HepG2 (cell line): ENCODE results near the gene CLK4. TPM values are rescaled to one million over a fixed set of nuclear protein-coding genes. Genes with fewer than 3 reads are reported as not detected.

Experiments used
- ATAC-seq: fragments of 200-7000 bp; cut with Tn5 transposase; 3 replicates; pipeline ENCODE4 v1.9.1; 2020; ENCODE audit warnings: mild to moderate bottlenecking, moderate library complexity
- BruUV-seq: library from RNA; stranded (reverse); fragments of 400-500 nt; replicated peaks from 2 replicates; lab custom pipeline; 2021; lab: Mats Ljungman, UMichigan
- CTCF ChIA-PET: fragments of 300-600 bp; formaldehyde crosslinking; extraction: SDS; loops from one replicate; lab custom pipeline; 2021; ENCODE audit warnings: low total read pairs, inconsistent platforms, low intra/inter-chr PET ratio; lab: Yijun Ruan, JAX
- POLR2A ChIA-PET: fragments of 350-600 bp; sonication (Branson Sonifier 250); formaldehyde crosslinking; loops from one replicate; lab custom pipeline; 2020; ENCODE audit warnings: antibody characterized with exemption, inconsistent platforms; lab: Yijun Ruan, JAX
- DNase-seq: peaks from one replicate; pipeline ENCODE4 v3.0.0-alpha.2; 2015; ENCODE audit warnings: low spot score
- FAIRE-seq: peaks from 3 replicates; lab custom pipeline; 2011; peaks lifted over from hg19 to GRCh38; lab: Jason Lieb, UNC
- H2AFZ ChIP-seq: one replicate; pipeline ENCODE4 v1.6.1; 2011; ENCODE audit warnings: low read length, inconsistent platforms
- H3K27ac ChIP-seq: fragments of 300-600 bp; 3 replicates; pipeline ENCODE4 v1.8.0; 2011; ENCODE audit warnings: mixed run types, mild to moderate bottlenecking, mixed read lengths, low read length, inconsistent platforms; ENCODE audit not compliant: insufficient read depth; ENCODE audit errors: extremely low read length
- H3K27me3 ChIP-seq, 2 experiments: fragments of 200-600 bp in 1 of 2; 2 replicates in 1 of 2; 3 replicates in 1 of 2; pipeline versions ENCODE4 v1.6.0 to v1.8.0; 2011; ENCODE audit warnings: low read length in 2 of 2, mild to moderate bottlenecking in 2 of 2, moderate library complexity in 2 of 2, inconsistent platforms in 1 of 2; ENCODE audit not compliant: insufficient read depth in 2 of 2, control insufficient read depth in 1 of 2
- H3K36me3 ChIP-seq, 2 experiments: fragments of 200-600 bp in 1 of 2; replicated peaks in 1 of 2; 2 replicates in 1 of 2; 3 replicates in 1 of 2; pipeline versions ENCODE4 v1.5.1 to v1.8.0; 2011; ENCODE audit warnings: low read length in 2 of 2, inconsistent platforms in 1 of 2; ENCODE audit not compliant: insufficient read depth in 2 of 2, control insufficient read depth in 1 of 2
- H3K4me1 ChIP-seq: 2 replicates; pipeline ENCODE4 v1.5.1; 2012; ENCODE audit warnings: low read length, inconsistent platforms; ENCODE audit not compliant: insufficient read depth
- H3K4me2 ChIP-seq: 2 replicates; pipeline ENCODE4 v1.6.0; 2011; ENCODE audit warnings: low read depth, low read length, inconsistent platforms
- H3K4me3 ChIP-seq, 3 experiments: fragments of 200-600 bp in 1 of 3; sonication (generic), shearing (Covaris generic) in 1 of 3; replicated peaks in 1 of 3; 2 replicates each; pipeline ENCODE4 v1.5.1; 2011 to 2016; ENCODE audit warnings: low read length in 3 of 3, inconsistent platforms in 2 of 3, low read depth in 2 of 3, mild to moderate bottlenecking in 2 of 3, control low read depth in 1 of 3, mixed read lengths in 1 of 3; ENCODE audit not compliant: insufficient read depth in 1 of 3
- H3K79me2 ChIP-seq: one replicate; pipeline ENCODE4 v1.6.1; 2011; ENCODE audit warnings: low read length, inconsistent platforms; ENCODE audit not compliant: insufficient read depth
- H3K9ac ChIP-seq: 2 replicates; pipeline ENCODE4 v1.6.0; 2011; ENCODE audit warnings: mild to moderate bottlenecking, low read depth, low read length, inconsistent platforms; ENCODE audit not compliant: insufficient read depth
- H3K9me3 ChIP-seq: 2 replicates; pipeline ENCODE4 v1.5.1; 2012; ENCODE audit warnings: mild to moderate bottlenecking, low read length
- H4K20me1 ChIP-seq: 2 replicates; pipeline ENCODE4 v1.6.0; 2011; ENCODE audit warnings: inconsistent platforms, mild to moderate bottlenecking, low read length, moderate library complexity; ENCODE audit not compliant: insufficient read depth
- HOXD1 ChIP-seq: sonication (generic); formaldehyde crosslinking; IDR thresholded peaks from 2 replicates; pipeline ENCODE4 v1.5.0; 2020; ENCODE audit warnings: missing genetic modification reagents
- ISX ChIP-seq: sonication (generic); formaldehyde crosslinking; conservative IDR thresholded peaks from 2 replicates; pipeline ENCODE4 v1.5.0; 2020; ENCODE audit warnings: missing genetic modification reagents
- KDM3A ChIP-seq: IDR thresholded peaks from 2 replicates; pipeline ENCODE4 v1.6.1; 2018; ENCODE audit warnings: low read depth, missing compliant biosample characterization
- SAFB2 ChIP-seq: sonication (generic); formaldehyde crosslinking; IDR thresholded peaks from 2 replicates; pipeline ENCODE4 v1.5.1; 2020; ENCODE audit warnings: missing genetic modification reagents, low read depth, mild to moderate bottlenecking, borderline replicate concordance
- SOX6 ChIP-seq, 2 experiments: fragments of 450-650 bp in 1 of 2; sonication (generic) in 1 of 2; formaldehyde crosslinking in 1 of 2; IDR thresholded peaks; 2 replicates each; pipeline versions ENCODE4 v1.4.0 to v1.6.1; 2017 to 2020; ENCODE audit warnings: antibody characterized with exemption in 1 of 2, mild to moderate bottlenecking in 1 of 2, missing genetic modification reagents in 1 of 2
- SSRP1 ChIP-seq: IDR thresholded peaks from 2 replicates; pipeline ENCODE4 v1.6.1; 2016; ENCODE audit warnings: control low read depth
- ZFP90 ChIP-seq: sonication (generic); formaldehyde crosslinking; IDR thresholded peaks from 2 replicates; pipeline ENCODE4 v1.8.0; 2022; ENCODE audit warnings: missing genetic modification reagents, mild to moderate bottlenecking, inconsistent platforms, borderline replicate concordance
- ZNF30 ChIP-seq: sonication (generic); formaldehyde crosslinking; IDR thresholded peaks from 2 replicates; pipeline ENCODE4 v1.5.0; 2020; ENCODE audit warnings: mild to moderate bottlenecking, missing genetic modification reagents
- ZNF431 ChIP-seq: sonication (generic); formaldehyde crosslinking; IDR thresholded peaks from 2 replicates; pipeline ENCODE4 v1.9.0; 2022; ENCODE audit warnings: missing genetic modification reagents, low read depth, mild to moderate bottlenecking, borderline replicate concordance
- ZNF598 ChIP-seq: sonication (generic); formaldehyde crosslinking; IDR thresholded peaks from 2 replicates; pipeline ENCODE4 v1.5.1; 2020; ENCODE audit warnings: mild to moderate bottlenecking, missing genetic modification reagents, borderline replicate concordance
- ZNF629 ChIP-seq: sonication (generic); formaldehyde crosslinking; conservative IDR thresholded peaks from 2 replicates; pipeline ENCODE4 v1.5.0; 2020; ENCODE audit warnings: missing genetic modification reagents
- ZNF781 ChIP-seq: sonication (generic); formaldehyde crosslinking; IDR thresholded peaks from 2 replicates; pipeline ENCODE4 v1.5.1; 2020; ENCODE audit warnings: borderline replicate concordance, mild to moderate bottlenecking, missing genetic modification reagents; ENCODE audit errors: not compliant biosample characterization
- WGBS: methylation state at CpG from one replicate; pipeline ENCODE4 v1.1.6; 2017; ENCODE audit warnings: low lambda C conversion rate; 5-methylcytosine and 5-hydroxymethylcytosine counted together
- in situ Hi-C: cut with HindIII; loops from 2 replicates; pipeline ENCODE4 v1.10.0; 2017; ENCODE audit warnings: low pct_unique_long_range_greater_than_20kb; ENCODE audit not compliant: extremely low pct_ligation_motif_present
- intact Hi-C: fragments of 100-400 bp; cut with micrococcal nuclease; formaldehyde crosslinking; loops from one replicate; pipeline ENCODE4 v1.10.0; 2022; ENCODE audit not compliant: unreplicated experiment
- polyA plus RNA-seq, 8 experiments: library from polyadenylated mRNA; depleted of rRNA in 3 of 8; stranded (reverse) in 7 of 8; unstranded in 1 of 8; fragments of >200 nt; fragmentation: Illumina TruSeq in 4 of 8; extraction: Trizol in 4 of 8; gene quantifications; 2 replicates each; pipeline versions ENCODE4 v1.2.1 to v1.2.3, GENCODE V29; 2011 to 2016; ENCODE audit warnings: low read depth in 4 of 8, missing spikeins in 1 of 8, mixed read lengths in 1 of 8; ENCODE audit not compliant: insufficient read depth in 1 of 8
- total RNA-seq, 5 experiments: library from RNA; depleted of rRNA; stranded (reverse); fragments of >200 nt; fragmentation: Illumina TruSeq; extraction: Trizol; gene quantifications; 2 replicates each; pipeline ENCODE4 v1.2.3, GENCODE V29; 2016; ENCODE audit warnings: low read depth in 1 of 5
- TF ChIP-seq, protein P1 (sequence below): sonication (generic); formaldehyde crosslinking; IDR thresholded peaks from 2 replicates; pipeline ENCODE4 v1.5.1; 2020; ENCODE audit warnings: mild to moderate bottlenecking, missing genetic modification reagents, moderate library complexity
- TF ChIP-seq, protein P2 (sequence below): sonication (generic); formaldehyde crosslinking; IDR thresholded peaks from 2 replicates; pipeline ENCODE4 v1.8.0; 2022; ENCODE audit warnings: mild to moderate bottlenecking, missing genetic modification reagents
- TF ChIP-seq, protein P3 (sequence below): IDR thresholded peaks from 2 replicates; pipeline ENCODE4 v1.6.1; 2012; ENCODE audit warnings: low read length, improper control_type of control experiment

Gene CLK4
- total and polyA plus RNA-seq, 2 of the 13 experiments (the other 11 are each of a cell fraction or from before 2014, with no cell fraction given), result 17.7 to 18.4 TPM

GRCh38 chr5:178573216-178573615 lies 53.6 kb downstream of the CLK4 start (continued):
- no peak for TF ChIP-seq SSRP1
- no peak for TF ChIP-seq ZNF781
- TF ChIP-seq, protein P1, sequence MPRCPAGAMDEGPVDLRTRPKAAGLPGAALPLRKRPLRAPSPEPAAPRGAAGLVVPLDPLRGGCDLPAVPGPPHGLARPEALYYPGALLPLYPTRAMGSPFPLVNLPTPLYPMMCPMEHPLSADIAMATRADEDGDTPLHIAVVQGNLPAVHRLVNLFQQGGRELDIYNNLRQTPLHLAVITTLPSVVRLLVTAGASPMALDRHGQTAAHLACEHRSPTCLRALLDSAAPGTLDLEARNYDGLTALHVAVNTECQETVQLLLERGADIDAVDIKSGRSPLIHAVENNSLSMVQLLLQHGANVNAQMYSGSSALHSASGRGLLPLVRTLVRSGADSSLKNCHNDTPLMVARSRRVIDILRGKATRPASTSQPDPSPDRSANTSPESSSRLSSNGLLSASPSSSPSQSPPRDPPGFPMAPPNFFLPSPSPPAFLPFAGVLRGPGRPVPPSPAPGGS (CRISPR knock-in tag), result no peak
- TF ChIP-seq, all 625 proteins: peak for 0

DNA sequence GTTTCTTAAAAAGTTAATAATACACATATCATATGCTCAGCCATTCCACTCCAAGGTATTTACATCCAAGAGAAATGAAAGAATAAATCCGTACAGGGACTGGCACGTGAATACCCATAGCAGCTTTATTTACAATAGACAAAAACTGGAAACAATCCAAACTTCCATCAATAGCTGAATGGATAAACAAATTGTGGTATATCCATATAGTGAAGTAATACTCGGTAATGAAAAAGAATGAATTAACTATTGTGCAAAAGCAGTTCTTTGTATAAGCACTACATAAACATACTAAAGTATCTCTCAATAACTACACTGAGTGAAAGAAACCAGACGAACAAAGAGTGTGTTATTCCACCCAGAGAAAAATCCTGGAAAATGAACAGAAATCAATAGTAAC lies 54.2 kb downstream of the CLK4 start:
- Histone ChIP-seq H3K9ac (no peak overlapping the region), H3K9me3 (0 out of 2 replicates have a peak, but pooled peaks cover 7% of the 10 kb centered on the region), H3K27ac (no peak overlapping the region), H4K20me1 (no peaks in the 10 kb centered on the region), H3K4me2 (no peak overlapping the region), H3K4me1 (no peaks in the 10 kb centered on the region), H3K36me3 (no peaks in the 10 kb centered on the region), H3K27me3 (peaks cover 0 to 9% of the 10 kb centered on the region in 2 experiments; a peak in 1 of 5 replicates), H2AFZ (no peak overlapping the region), H3K4me3 (no peak overlapping the region), H3K79me2 (no peaks in the 10 kb centered on the region)
- 35% methylated on average over 4 of the region's 4 CpGs for WGBS
- DNase-seq, result no peak
- intact Hi-C loops (no loop called here), in situ Hi-C loops (no loop called here)
- ATAC-seq, result no peak
- CTCF ChIA-PET, result no interaction called here
- no peak for FAIRE-seq
- POLR2A ChIA-PET, result no interaction called here
- no TSS peak for BruUV-seq
- TF ChIP-seq KDM3A (CRISPR knock-in tag) (no peak), ZNF431 (CRISPR knock-in tag) (no peak), ISX (CRISPR knock-in tag) (no peak), ZNF30 (CRISPR knock-in tag) (no peak), ZNF629 (CRISPR knock-in tag) (no peak), SAFB2 (CRISPR knock-in tag) (no peak), ZFP90 (CRISPR knock-in tag) (no peak), SOX6 (IDR thresholded peaks at IDR 0.05) (no peak), SOX6 (CRISPR knock-in tag; IDR thresholded peaks at IDR 0.05) (no peak), HOXD1 (no peak), ZNF598 (CRISPR knock-in tag) (no peak)
- TF ChIP-seq, protein P2, sequence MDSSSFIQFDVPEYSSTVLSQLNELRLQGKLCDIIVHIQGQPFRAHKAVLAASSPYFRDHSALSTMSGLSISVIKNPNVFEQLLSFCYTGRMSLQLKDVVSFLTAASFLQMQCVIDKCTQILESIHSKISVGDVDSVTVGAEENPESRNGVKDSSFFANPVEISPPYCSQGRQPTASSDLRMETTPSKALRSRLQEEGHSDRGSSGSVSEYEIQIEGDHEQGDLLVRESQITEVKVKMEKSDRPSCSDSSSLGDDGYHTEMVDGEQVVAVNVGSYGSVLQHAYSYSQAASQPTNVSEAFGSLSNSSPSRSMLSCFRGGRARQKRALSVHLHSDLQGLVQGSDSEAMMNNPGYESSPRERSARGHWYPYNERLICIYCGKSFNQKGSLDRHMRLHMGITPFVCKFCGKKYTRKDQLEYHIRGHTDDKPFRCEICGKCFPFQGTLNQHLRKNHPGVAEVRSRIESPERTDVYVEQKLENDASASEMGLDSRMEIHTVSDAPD, result no peak
- TF ChIP-seq, protein P3, sequence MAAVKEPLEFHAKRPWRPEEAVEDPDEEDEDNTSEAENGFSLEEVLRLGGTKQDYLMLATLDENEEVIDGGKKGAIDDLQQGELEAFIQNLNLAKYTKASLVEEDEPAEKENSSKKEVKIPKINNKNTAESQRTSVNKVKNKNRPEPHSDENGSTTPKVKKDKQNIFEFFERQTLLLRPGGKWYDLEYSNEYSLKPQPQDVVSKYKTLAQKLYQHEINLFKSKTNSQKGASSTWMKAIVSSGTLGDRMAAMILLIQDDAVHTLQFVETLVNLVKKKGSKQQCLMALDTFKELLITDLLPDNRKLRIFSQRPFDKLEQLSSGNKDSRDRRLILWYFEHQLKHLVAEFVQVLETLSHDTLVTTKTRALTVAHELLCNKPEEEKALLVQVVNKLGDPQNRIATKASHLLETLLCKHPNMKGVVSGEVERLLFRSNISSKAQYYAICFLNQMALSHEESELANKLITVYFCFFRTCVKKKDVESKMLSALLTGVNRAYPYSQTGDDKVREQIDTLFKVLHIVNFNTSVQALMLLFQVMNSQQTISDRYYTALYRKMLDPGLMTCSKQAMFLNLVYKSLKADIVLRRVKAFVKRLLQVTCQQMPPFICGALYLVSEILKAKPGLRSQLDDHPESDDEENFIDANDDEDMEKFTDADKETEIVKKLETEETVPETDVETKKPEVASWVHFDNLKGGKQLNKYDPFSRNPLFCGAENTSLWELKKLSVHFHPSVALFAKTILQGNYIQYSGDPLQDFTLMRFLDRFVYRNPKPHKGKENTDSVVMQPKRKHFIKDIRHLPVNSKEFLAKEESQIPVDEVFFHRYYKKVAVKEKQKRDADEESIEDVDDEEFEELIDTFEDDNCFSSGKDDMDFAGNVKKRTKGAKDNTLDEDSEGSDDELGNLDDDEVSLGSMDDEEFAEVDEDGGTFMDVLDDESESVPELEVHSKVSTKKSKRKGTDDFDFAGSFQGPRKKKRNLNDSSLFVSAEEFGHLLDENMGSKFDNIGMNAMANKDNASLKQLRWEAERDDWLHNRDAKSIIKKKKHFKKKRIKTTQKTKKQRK, result no peak
